GM18873 (cell line): Measurements from ENCODE around the gene DMAC2.
A peak's percentile ranks its signal among the peaks of the same experiment; 100 is the strongest.
"Not testable (repeated sequence)": the region's sequence is repeated elsewhere in the genome, so short reads cannot be mapped to it uniquely, and the experiment has no call there.

Experiments
- ATAC-seq: cut with Tn5 transposase; IDR thresholded peaks from one replicate; pipeline ENCODE4 v1.9.1; 2021; ENCODE audit warnings: mild to moderate bottlenecking, moderate library complexity, moderate number of reproducible peaks; ENCODE audit not compliant: unreplicated experiment, low FRiP score

DMAC2 gene

GRCh38 chr19:41439441-41440222 is at the start of gene DMAC2:
DMAC2 (minus strand) TSS chr19:41439912; CDS start chr19:41439899, 13 bp downstream.
- peak; percentile 81 for ATAC-seq

- ATAC-seq = not testable (repeated sequence)
These were observed 47.2 kb upstream of the DMAC2 start for GRCh38 chr19:41486953-41487352.

GRCh38 chr19:41484822-41485221 is 45.1 kb upstream of the DMAC2 start:
- ATAC-seq = no peak

- no peak for ATAC-seq
These were observed 40.6 kb upstream of the DMAC2 start for GRCh38 chr19:41480336-41480735.

GRCh38 chr19:41479757-41480191 is 40.1 kb upstream of the DMAC2 start:
- ATAC-seq = no peak

- ATAC-seq = no peak
These were observed 39.4 kb upstream of the DMAC2 start for GRCh38 chr19:41478875-41479756.

GRCh38 chr19:41478171-41478570 is 38.5 kb upstream of the DMAC2 start:
- no peak for ATAC-seq

GRCh38 chr19:41476583-41476982 is 36.9 kb upstream of the DMAC2 start:
- no peak for ATAC-seq

GRCh38 chr19:41463257-41464256 is 23.8 kb upstream of the DMAC2 start:
- ATAC-seq = not testable (repeated sequence)

- no peak for ATAC-seq
These were observed 22.8 kb upstream of the DMAC2 start for GRCh38 chr19:41462497-41462896.

- ATAC-seq = peak; percentile 67
These were observed 17.5 kb upstream of the DMAC2 start for GRCh38 chr19:41457241-41457640.

GRCh38 chr19:41456342-41456918 is 16.7 kb upstream of the DMAC2 start:
- ATAC-seq = no peak

- no peak for ATAC-seq
These were observed 16.2 kb upstream of the DMAC2 start for GRCh38 chr19:41455936-41456335.

GRCh38 chr19:41452584-41453275 is 13.0 kb upstream of the DMAC2 start:
- no peak for ATAC-seq

- ATAC-seq = no peak
These were observed 10.1 kb upstream of the DMAC2 start for GRCh38 chr19:41449865-41450178.

GRCh38 chr19:41449079-41449864 is 9.6 kb upstream of the DMAC2 start:
- no peak for ATAC-seq

- ATAC-seq = no peak
These were observed 8.1 kb upstream of the DMAC2 start for GRCh38 chr19:41447732-41448332.

GRCh38 chr19:41445575-41445974 is 5.9 kb upstream of the DMAC2 start:
- ATAC-seq = no peak
